Measurements from ENCODE around the gene ANKFY1. TPM values are rescaled to one million over a fixed set of nuclear protein-coding genes. Genes with fewer than 3 reads are reported as not detected.

ANKFY1 gene
- total RNA-seq, 1 donor from 2014 or later = 80.5 TPM

GRCh38 chr17:4204190-4204589 lies 59.6 kb downstream of the ANKFY1 start:
- TF ChIP-seq, protein P1, sequence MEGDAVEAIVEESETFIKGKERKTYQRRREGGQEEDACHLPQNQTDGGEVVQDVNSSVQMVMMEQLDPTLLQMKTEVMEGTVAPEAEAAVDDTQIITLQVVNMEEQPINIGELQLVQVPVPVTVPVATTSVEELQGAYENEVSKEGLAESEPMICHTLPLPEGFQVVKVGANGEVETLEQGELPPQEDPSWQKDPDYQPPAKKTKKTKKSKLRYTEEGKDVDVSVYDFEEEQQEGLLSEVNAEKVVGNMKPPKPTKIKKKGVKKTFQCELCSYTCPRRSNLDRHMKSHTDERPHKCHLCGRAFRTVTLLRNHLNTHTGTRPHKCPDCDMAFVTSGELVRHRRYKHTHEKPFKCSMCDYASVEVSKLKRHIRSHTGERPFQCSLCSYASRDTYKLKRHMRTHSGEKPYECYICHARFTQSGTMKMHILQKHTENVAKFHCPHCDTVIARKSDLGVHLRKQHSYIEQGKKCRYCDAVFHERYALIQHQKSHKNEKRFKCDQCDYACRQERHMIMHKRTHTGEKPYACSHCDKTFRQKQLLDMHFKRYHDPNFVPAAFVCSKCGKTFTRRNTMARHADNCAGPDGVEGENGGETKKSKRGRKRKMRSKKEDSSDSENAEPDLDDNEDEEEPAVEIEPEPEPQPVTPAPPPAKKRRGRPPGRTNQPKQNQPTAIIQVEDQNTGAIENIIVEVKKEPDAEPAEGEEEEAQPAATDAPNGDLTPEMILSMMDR (IDR thresholded peaks at IDR 0.05; ENCODE audit: partially characterized antibody, unreplicated experiment) = no peak
- no peak overlapping the region for H3K27ac Mint-ChIP-seq (ENCODE audit: unreplicated experiment)
- H3K36me3 Mint-ChIP-seq (ENCODE audit: unreplicated experiment) = no peaks in the 10 kb centered on the region
- peaks cover 3% of the 10 kb centered on the region for H3K9me3 Mint-ChIP-seq (ENCODE audit: unreplicated experiment)
- H3K27me3 Mint-ChIP-seq (ENCODE audit: unreplicated experiment) = peaks cover 2% of the 10 kb centered on the region
- H3K4me3 Mint-ChIP-seq (ENCODE audit: unreplicated experiment) = no peak overlapping the region
- H3K4me1 Mint-ChIP-seq (ENCODE audit: low read depth, unreplicated experiment) = no peaks in the 10 kb centered on the region
- no peak for DNase-seq

DNA sequence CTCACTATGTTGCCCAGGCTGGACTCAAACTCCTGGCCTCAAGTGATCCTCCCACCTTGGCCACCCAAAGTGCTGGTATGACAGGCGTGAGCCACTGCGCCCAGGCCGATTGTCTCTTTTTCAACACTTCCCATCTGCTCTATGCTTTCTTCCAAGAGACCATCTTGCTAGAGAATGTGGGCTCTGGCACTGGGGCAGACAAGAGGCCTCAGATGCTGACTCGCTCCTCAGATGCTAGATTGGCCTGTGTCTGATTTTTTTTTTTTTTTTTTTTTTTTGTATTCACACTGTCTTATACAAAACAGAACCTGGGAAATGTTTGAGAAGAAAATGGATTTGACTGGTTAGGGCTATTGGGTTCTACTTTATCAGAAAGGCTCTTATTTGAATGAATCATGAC lies 62.6 kb downstream of the ANKFY1 start:
- no peak for DNase-seq
- H3K4me1 Mint-ChIP-seq (ENCODE audit: low read depth, unreplicated experiment) = no peaks in the 10 kb centered on the region

GRCh38 chr17:4199818-4200402 lies 63.9 kb downstream of the ANKFY1 start:
- Mint-ChIP-seq H3K9me3 (ENCODE audit: unreplicated experiment) (peaks cover 3% of the 10 kb centered on the region), H3K4me1 (ENCODE audit: low read depth, unreplicated experiment) (peaks cover 2% of the 10 kb centered on the region), H3K4me3 (ENCODE audit: unreplicated experiment) (no peak overlapping the region), H3K36me3 (ENCODE audit: unreplicated experiment) (no peaks in the 10 kb centered on the region), H3K27ac (ENCODE audit: unreplicated experiment) (no peak overlapping the region), H3K27me3 (ENCODE audit: unreplicated experiment) (peaks cover 2% of the 10 kb centered on the region)
- no peak for DNase-seq
- TF ChIP-seq, protein P1 (IDR thresholded peaks at IDR 0.05; ENCODE audit: partially characterized antibody, unreplicated experiment) = peak; percentile 79

More for the DNA sequence above, 62.6 kb downstream of the ANKFY1 start:
- H3K4me3 Mint-ChIP-seq (ENCODE audit: unreplicated experiment) = no peak overlapping the region
- H3K27ac Mint-ChIP-seq (ENCODE audit: unreplicated experiment) = no peak overlapping the region
- peaks cover 3% of the 10 kb centered on the region for H3K9me3 Mint-ChIP-seq (ENCODE audit: unreplicated experiment)
- H3K27me3 Mint-ChIP-seq (ENCODE audit: unreplicated experiment) = peaks cover 2% of the 10 kb centered on the region
- TF ChIP-seq, protein P1 (IDR thresholded peaks at IDR 0.05; ENCODE audit: partially characterized antibody, unreplicated experiment) = no peak
- no peaks in the 10 kb centered on the region for H3K36me3 Mint-ChIP-seq (ENCODE audit: unreplicated experiment)

DNA sequence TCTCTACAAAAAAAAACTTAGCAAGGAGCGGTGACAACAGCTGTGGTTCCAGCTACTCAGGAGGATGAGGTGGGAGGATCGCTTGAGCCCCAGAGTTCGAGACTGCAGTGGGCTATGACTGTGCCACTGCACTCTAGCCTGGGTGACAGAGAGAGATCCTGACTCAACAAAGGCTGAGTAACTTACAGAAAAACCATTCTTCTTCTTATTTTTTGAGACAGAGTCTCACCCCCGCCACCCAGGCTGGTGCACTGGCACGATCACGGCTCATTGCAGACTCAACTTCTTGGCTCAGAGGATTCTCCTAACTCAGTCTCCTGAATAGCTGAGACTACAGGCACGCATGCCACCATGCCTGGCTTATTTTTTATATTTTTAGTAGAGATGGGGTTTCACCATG lies 64.8 kb downstream of the ANKFY1 start:
- TF ChIP-seq, protein P1 (IDR thresholded peaks at IDR 0.05; ENCODE audit: partially characterized antibody, unreplicated experiment) = no peak
- Mint-ChIP-seq H3K4me1 (ENCODE audit: low read depth, unreplicated experiment) (peaks cover 2% of the 10 kb centered on the region), H3K27ac (ENCODE audit: unreplicated experiment) (no peak overlapping the region), H3K27me3 (ENCODE audit: unreplicated experiment) (peaks cover 2% of the 10 kb centered on the region), H3K4me3 (ENCODE audit: unreplicated experiment) (no peak overlapping the region), H3K36me3 (ENCODE audit: unreplicated experiment) (no peaks in the 10 kb centered on the region), H3K9me3 (ENCODE audit: unreplicated experiment) (peaks cover 3% of the 10 kb centered on the region)
- no peak for DNase-seq

DNA sequence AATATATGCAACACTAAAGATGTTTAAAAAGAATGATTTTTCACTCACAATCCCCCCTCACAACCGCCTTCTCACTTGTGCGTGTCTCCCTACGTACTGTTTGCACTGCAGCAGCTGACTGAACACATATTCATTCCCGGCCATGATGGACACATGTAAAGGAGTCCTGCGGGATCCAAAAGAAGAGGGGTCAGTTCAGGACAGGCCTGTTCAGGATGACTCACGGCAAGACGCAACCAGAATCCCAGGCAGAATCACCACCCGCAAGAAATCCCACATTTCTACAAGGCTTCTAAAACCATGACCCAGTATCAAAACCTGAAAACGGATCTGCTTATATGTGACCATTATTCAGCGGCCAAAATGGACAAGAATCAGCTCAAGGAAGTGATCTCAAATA lies 68.5 kb downstream of the ANKFY1 start:
- Mint-ChIP-seq H3K27ac (ENCODE audit: unreplicated experiment) (no peak overlapping the region), H3K9me3 (ENCODE audit: unreplicated experiment) (no peaks in the 10 kb centered on the region), H3K4me3 (ENCODE audit: unreplicated experiment) (no peak overlapping the region), H3K4me1 (ENCODE audit: low read depth, unreplicated experiment) (peaks cover 2% of the 10 kb centered on the region), H3K27me3 (ENCODE audit: unreplicated experiment) (no peaks in the 10 kb centered on the region), H3K36me3 (ENCODE audit: unreplicated experiment) (no peaks in the 10 kb centered on the region)
- TF ChIP-seq, protein P1 (IDR thresholded peaks at IDR 0.05; ENCODE audit: partially characterized antibody, unreplicated experiment) = no peak
- DNase-seq = no peak

Measured in glutamatergic neuron (in vitro differentiated cells).